Suprapubic skin (tissue), 4 donors: ENCODE measurements around the gene SLC49A4. TPM values are rescaled to one million over a fixed set of nuclear protein-coding genes. Genes with fewer than 3 reads are reported as not detected.
A peak's percentile ranks its signal among the peaks of the same experiment; 100 is the strongest.

Experiments used
- DNase-seq, 2 donors: peaks; one replicate each; pipeline ENCODE4 v3.0.0-alpha.2; 2019; ENCODE audit warnings: low spot score in 2 of 2
- H3K27ac ChIP-seq: fragments of 200-600 bp; sonication (generic); one replicate; pipeline ENCODE4 v1.5.1; 2019
- H3K27me3 ChIP-seq: fragments of 200-600 bp; sonication (generic); one replicate; pipeline ENCODE4 v1.5.1; 2019
- H3K36me3 ChIP-seq: fragments of 200-600 bp; sonication (generic); one replicate; pipeline ENCODE4 v1.5.1; 2019
- H3K4me1 ChIP-seq: fragments of 200-600 bp; sonication (generic); one replicate; pipeline ENCODE4 v1.5.1; 2019
- H3K4me3 ChIP-seq: fragments of 200-600 bp; sonication (generic); one replicate; pipeline ENCODE4 v1.5.1; 2019; ENCODE audit warnings: mild to moderate bottlenecking
- H3K9me3 ChIP-seq: fragments of 200-600 bp; sonication (generic); one replicate; pipeline ENCODE4 v1.5.1; 2019
- CTCF ChIP-seq, 2 donors: fragments of 200-600 bp in 1 of 2; fragments of 450-650 bp in 1 of 2; sonication (generic) in 1 of 2; IDR thresholded peaks; one replicate each; pipeline ENCODE4 v1.5.1; 2016 to 2019; ENCODE audit warnings: antibody characterized with exemption in 2 of 2, mild to moderate bottlenecking in 1 of 2, moderate library complexity in 1 of 2
- EP300 ChIP-seq: sonication (generic); formaldehyde crosslinking; IDR thresholded peaks from one replicate; pipeline ENCODE4 v1.6.1; 2017; ENCODE audit warnings: antibody characterized with exemption
- POLR2A ChIP-seq, 2 donors: fragments of 450-650 bp; IDR thresholded peaks; one replicate each; pipeline ENCODE4 v1.6.1; 2017; ENCODE audit warnings: antibody characterized with exemption in 2 of 2, mild to moderate bottlenecking in 2 of 2, moderate library complexity in 2 of 2
- POLR2AphosphoS5 ChIP-seq, 3 donors: sonication (generic); formaldehyde crosslinking; IDR thresholded peaks; one replicate each; pipeline ENCODE4 v1.6.1; 2017; ENCODE audit warnings: antibody characterized with exemption in 3 of 3
- WGBS: methylation state at CpG from one replicate; pipeline ENCODE4 v1.1.5; 2018; 5-methylcytosine and 5-hydroxymethylcytosine counted together
- total RNA-seq, 4 donors: library from RNA; depleted of rRNA; stranded (reverse); fragments of >200 nt; gene quantifications; one replicate each; pipeline ENCODE4 v1.1.0, GENCODE V29; 2016

SLC49A4 gene
- total RNA-seq, 4 donors from 2014 or later, result 20.9 to 34.0 (median 32.1) TPM

- Histone ChIP-seq H3K27me3 (peaks cover 26% of the 10 kb centered on the region), H3K9me3 (no peaks in the 10 kb centered on the region), H3K4me1 (peaks cover 17% of the 10 kb centered on the region), H3K27ac (no peak overlapping the region), H3K36me3 (no peaks in the 10 kb centered on the region), H3K4me3 (no peak overlapping the region)
- peak in 1 of 2 donors; percentile 74 for DNase-seq
- 90% methylated on average over 18 of the region's 20 CpGs for WGBS
- TF ChIP-seq CTCF (IDR thresholded peaks at IDR 0.05) (no peak), EP300 (no peak), POLR2A (IDR thresholded peaks at IDR 0.05) (no peak), POLR2AphosphoS5 (IDR thresholded peaks at IDR 0.05) (no peak)
These were observed 131.5 kb downstream of the SLC49A4 start for GRCh38 chr3:122926322-122926721.

DNA sequence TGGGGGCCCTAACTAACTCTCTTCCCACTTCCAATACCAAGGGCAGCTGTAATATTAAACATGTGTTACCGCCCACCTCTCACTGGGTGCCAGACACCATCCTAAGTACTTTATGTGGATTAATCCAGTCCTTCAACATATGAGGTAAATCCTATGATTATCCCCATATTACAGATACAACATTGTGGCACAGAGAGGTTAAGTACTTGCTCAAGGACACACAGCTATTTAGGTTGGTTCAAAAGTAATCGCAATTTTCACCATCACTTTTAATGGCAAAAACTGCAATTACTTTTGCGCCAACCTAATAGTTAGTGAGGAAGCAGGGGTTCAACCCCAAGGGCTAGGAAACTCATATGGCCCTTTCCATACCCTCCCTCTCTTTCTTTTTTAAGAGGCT, 131.9 kb downstream of the SLC49A4 start:
- Histone ChIP-seq H3K27me3 (peaks cover 21% of the 10 kb centered on the region), H3K27ac (no peak overlapping the region), H3K4me1 (peaks cover 15% of the 10 kb centered on the region), H3K9me3 (no peaks in the 10 kb centered on the region), H3K36me3 (no peaks in the 10 kb centered on the region), H3K4me3 (no peak overlapping the region)
- DNase-seq, result no peak
- WGBS, result 98% methylated on average over 3 of the region's 3 CpGs
- TF ChIP-seq POLR2A (IDR thresholded peaks at IDR 0.05), result no peak
- no peak for TF ChIP-seq EP300
- TF ChIP-seq POLR2AphosphoS5 (IDR thresholded peaks at IDR 0.05), result no peak
- TF ChIP-seq CTCF (IDR thresholded peaks at IDR 0.05), result no peak

DNA sequence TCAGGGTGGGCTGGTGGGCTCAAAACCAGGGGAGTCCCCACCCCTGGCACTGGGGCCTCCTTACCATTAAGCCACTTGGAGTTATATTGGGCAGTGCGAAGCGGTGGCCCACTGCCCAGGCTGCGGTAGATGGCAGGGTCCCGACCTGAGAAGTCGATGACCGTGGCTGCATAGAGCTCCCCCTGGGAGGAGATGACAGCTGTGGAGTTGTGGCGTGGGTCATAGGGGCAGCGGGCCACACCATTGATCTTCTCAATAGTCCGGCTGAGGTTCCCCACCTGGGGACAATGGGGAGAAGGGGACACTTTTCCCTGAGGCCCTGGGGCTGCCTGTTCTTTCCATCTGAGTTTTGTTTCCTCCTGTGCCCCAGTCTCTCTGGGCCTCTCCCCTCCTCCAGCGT, 132.9 kb downstream of the SLC49A4 start:
- no peak overlapping the region for H3K4me3 ChIP-seq
- peaks cover 8% of the 10 kb centered on the region for H3K4me1 ChIP-seq
- peaks cover 12% of the 10 kb centered on the region for H3K27me3 ChIP-seq
- no peak overlapping the region for H3K27ac ChIP-seq
- H3K9me3 ChIP-seq, result no peaks in the 10 kb centered on the region
- H3K36me3 ChIP-seq, result no peaks in the 10 kb centered on the region
- WGBS, result 93% methylated on average over 10 of the region's 10 CpGs
- TF ChIP-seq POLR2A (IDR thresholded peaks at IDR 0.05) (no peak), EP300 (no peak), POLR2AphosphoS5 (IDR thresholded peaks at IDR 0.05) (no peak), CTCF (IDR thresholded peaks at IDR 0.05) (no peak)
- DNase-seq, result peak; percentile 25 to 63

GRCh38 chr3:122928396-122929187, 133.7 kb downstream of the SLC49A4 start:
- TF ChIP-seq POLR2AphosphoS5 (IDR thresholded peaks at IDR 0.05) (no peak), POLR2A (IDR thresholded peaks at IDR 0.05) (no peak), EP300 (no peak), CTCF (IDR thresholded peaks at IDR 0.05) (no peak)
- Histone ChIP-seq H3K36me3 (no peaks in the 10 kb centered on the region), H3K27ac (no peak overlapping the region), H3K9me3 (no peaks in the 10 kb centered on the region), H3K4me1 (peaks cover 8% of the 10 kb centered on the region), H3K4me3 (no peak overlapping the region), H3K27me3 (peaks cover 3% of the 10 kb centered on the region)
- 89% methylated on average over 23 of the region's 24 CpGs for WGBS
- DNase-seq, result peak; percentile 34 to 72

- TF ChIP-seq POLR2A (IDR thresholded peaks at IDR 0.05), result no peak
- TF ChIP-seq EP300, result no peak
- TF ChIP-seq CTCF (IDR thresholded peaks at IDR 0.05), result no peak
- no peak for TF ChIP-seq POLR2AphosphoS5 (IDR thresholded peaks at IDR 0.05)
- no peaks in the 10 kb centered on the region for H3K36me3 ChIP-seq
- H3K4me3 ChIP-seq, result no peak overlapping the region
- no peak overlapping the region for H3K27ac ChIP-seq
- WGBS, result 57% methylated on average over 12 of the region's 12 CpGs
- H3K4me1 ChIP-seq, result peaks cover 8% of the 10 kb centered on the region
- no peaks in the 10 kb centered on the region for H3K9me3 ChIP-seq
- no peak for DNase-seq
- H3K27me3 ChIP-seq, result no peaks in the 10 kb centered on the region
These were observed 134.6 kb downstream of the SLC49A4 start for GRCh38 chr3:122929188-122930062.
